ENCODE measurements around the gene PHIP.
"Not testable (repeated sequence)": the region's sequence is repeated elsewhere in the genome, so short reads cannot be mapped to it uniquely, and the experiment has no call there.

The PHIP gene

DNA sequence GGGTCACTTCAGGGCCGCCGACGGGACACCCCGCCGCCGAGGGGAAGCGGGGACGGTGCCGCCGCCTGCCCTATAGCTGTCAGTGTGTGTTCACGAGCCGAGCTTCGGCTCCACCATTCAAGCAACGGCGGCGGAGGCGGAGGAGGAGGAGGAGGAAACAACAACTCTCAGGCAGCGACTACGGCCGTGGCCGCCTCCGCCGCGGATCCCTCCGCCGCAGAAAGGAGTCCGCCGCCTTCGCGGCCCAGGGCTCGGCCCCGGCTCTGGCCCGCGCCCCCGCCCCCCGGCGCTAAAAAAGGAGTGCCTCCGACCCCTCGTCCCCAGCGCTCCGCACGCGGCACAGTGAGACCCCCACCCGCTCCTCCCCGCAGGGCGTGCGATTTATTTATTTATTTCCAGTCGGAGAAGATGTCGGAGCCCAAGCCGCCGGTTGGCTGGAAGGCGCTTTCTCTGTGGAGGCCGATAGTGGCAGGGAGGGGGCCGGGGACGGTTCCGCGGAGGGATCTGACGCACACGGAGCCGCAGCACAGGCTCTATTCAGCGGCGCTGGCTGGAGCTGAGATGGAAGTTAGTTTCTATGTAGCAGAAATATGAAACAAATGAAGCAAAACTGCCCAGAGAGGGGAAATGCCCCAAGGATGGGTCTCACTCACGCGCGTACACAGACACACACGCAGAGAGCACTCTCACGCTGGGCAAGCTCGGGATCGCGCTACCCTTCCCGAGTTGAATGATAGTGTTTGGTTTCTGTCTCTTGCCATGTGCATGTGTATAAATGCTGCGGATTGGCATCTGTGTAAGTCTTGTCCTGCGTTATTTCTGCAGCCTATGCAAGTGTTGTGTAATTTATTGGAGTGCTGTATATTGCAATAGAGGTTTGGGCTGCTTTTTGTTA is at the start of gene PHIP:
TSS of gene PHIP (minus strand) at position 180 of the 895 bp plus-strand sequence. CDS start 186 bp downstream, outside the sequence.
- peak; percentile 91 for DNase-seq

- DNase-seq = no peak
Measured at GRCh38 chr6:79127660-79128059, 49.6 kb upstream of the PHIP start.

GRCh38 chr6:79119217-79119616 is 41.2 kb upstream of the PHIP start:
- DNase-seq = no peak

DNA sequence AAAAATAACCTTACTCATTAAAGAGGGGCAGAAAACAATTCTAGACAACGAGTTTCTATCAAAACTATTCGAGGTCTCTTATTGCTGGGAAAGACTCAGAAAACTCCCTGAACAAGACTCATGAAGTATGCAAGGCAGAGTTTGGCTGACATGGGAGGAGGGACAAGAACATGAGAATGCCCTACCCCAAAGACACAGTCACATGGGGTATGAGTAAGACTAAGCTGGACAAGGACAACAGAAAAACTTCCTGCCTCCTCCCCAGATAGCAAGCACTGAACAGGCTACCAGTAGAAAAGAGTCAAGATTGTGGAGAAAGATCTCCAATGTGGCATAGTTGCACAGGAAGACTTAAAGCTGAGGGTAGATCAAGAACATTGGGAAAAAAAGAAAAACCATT is 39.7 kb upstream of the PHIP start:
- no peak for DNase-seq

DNA sequence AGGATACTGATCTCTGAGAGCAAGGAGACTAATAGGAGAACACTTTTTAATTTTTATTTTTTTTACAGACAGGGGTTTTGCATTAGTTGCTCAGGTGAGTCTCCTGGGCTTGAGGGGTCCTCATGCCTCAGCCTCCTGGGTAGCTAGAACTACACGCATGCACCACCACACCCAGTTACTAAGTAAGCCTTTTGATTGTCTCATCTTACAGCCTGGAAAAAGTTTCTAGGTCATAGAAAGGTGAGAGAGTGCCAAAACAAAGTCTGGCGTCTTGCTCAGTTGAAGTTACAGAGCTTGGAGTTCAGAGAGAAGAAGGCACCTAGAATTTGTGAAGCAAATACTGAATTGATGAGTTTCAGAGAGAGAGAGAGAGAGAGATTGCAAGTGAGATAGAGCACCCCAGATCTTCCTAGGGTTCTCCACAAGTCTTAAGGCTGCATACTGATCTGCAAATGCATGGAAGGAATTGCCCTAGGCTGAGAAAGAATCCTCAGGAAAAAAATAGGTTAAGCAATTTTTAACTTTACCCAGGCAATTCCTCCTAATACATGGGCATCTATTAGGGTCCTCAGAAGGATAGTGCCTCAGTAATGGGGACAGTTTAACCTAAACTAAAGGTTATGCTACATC is 37.6 kb upstream of the PHIP start:
- DNase-seq = no peak

DNA sequence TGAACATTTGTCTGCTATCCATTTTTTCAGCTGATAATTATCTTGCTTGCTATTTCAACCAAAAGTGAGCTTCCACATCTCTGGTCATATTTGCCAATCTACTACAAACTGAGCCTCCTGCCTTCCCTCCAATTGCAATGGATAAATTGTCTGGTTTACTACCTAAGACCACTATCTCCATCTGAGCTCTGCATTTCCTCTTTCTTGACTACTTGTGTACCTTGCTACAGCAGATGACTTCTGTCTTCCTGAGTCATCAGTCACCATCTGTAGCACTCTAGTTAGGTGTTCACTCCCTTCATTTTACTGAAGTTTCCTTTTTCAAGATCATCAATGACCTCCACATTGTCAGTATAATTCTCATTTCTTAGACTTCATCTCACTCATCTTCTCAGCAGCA is 33.5 kb upstream of the PHIP start:
- no peak for DNase-seq

- no peak for DNase-seq
Measured at GRCh38 chr6:79101164-79101563, 23.1 kb upstream of the PHIP start.

- no peak for DNase-seq
Measured at GRCh38 chr6:79100304-79100703, 22.2 kb upstream of the PHIP start.

DNA sequence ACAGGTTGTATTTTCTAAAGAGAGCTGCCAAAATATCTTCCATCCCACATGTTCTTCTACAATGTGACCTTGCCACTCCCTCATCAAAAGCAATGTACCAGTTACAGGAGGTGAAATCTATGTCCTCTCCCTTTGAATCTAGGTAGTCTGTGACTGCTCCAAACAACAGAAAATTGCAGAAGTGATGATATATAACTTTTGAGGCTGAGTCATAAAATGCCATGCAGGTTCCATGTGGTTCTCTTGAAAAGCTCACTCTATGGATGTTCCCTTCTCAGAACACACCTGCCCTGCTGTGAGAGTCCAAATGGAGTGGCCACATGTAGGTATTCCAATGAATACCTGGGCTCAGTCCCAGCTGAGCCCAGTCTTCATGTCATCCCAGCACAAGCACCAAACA is 16.9 kb upstream of the PHIP start:
- no peak for DNase-seq

- DNase-seq = not testable (repeated sequence)
Measured at GRCh38 chr6:79091801-79092200, 13.7 kb upstream of the PHIP start.

DNA sequence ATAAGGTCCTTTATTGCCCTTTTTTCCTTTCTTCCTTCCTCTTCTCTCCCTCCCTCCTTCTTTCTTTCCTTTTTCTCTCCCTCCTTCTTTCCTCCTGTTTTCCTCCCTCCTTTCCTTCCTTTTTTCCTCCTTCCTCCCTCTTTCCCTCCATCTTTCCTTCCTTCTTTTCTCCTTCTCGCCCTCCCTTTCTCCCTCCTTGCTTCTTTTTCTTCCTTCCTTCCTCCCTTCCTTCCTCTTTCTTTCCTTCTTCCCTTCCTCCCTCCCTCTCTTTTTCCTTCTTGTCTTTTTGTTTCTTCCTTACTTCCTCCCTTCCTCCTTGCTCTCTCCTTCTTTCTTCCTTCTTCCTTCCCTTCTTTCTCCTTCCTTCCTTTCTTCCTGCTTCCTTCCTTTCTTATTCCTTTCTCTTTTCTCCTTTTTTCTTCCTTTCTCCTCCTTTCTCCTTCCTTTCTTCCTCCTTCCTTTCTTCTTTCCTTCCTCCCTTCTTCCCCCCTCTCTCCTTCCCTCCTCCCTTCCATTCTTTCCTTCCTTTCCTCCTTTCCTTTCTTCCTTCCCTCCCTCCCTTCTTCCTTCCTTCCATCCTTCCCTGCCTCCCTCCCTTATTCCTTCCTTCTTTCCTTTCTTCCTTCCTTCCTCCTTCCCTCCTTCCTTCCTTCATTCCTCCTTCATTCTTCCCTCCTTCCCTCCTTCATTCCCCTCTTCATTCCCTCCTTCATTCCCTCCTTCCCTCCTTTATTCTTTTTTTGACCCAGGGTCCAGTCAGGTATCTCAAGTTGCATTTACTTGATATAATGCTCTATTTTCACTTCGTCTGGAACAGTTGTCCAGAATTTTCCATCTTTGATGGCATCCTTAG is 11.7 kb upstream of the PHIP start:
- no peak for DNase-seq

DNA sequence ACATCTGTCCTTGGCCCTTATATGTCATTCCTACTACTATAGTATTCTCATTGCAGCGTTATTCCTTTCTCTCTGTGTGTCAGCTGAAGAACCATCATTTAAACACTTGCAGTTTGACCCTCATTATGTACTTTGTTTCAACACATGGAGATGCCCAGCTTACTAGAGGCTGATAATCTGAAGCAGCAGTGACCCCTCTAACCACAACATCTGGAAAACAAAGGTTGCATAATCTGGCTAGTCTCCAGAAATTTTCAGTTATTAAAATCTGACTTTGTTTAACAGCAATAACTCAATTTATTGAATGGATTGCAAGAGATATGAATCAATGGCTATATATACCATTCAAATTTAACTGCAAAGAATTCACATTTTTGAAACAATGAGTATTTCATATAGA is 6.6 kb upstream of the PHIP start:
- DNase-seq = no peak

GRCh38 chr6:79082304-79082703 is 4.2 kb upstream of the PHIP start:
- DNase-seq = no peak

DNA sequence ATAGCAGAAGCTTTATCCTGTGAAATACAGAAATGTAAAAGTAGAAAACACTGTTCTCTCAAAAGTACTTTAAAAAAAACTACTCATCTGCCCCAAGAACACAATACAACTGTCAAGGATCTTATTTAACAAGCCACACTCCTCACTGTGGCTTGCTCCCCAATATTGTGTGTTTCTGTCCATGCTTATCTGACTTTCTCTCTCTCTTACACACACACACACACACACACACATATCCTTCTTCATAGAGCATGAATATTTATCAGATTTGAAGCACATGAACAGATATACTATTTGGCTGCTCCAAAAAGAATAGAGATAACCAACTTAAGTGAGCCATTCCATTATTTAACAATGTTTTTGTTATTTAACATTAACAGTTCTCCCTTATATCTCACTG is 3.6 kb upstream of the PHIP start:
- no peak for DNase-seq

- DNase-seq = no peak
Measured at GRCh38 chr6:79079561-79080041, 1.5 kb upstream of the PHIP start.

DNA sequence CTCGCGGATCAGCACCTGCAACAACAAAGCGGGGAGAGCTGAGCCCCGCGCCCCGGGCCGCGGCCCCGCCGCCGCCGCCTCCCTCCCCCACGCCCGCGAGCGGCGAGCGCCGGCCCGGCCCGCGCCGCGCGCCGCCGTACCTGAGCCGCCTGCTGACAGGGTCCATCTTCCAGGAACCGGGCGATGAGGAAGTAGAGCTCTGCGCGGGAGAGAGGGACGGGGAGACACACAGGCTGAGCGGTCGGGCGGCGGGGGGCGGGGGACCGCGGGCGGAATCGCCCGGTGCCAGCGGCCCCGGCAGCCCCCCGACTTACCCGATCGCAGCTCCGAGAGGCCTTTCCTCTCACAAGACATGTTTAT is 359 bp downstream of the PHIP start:
- DNase-seq = no peak

DNA sequence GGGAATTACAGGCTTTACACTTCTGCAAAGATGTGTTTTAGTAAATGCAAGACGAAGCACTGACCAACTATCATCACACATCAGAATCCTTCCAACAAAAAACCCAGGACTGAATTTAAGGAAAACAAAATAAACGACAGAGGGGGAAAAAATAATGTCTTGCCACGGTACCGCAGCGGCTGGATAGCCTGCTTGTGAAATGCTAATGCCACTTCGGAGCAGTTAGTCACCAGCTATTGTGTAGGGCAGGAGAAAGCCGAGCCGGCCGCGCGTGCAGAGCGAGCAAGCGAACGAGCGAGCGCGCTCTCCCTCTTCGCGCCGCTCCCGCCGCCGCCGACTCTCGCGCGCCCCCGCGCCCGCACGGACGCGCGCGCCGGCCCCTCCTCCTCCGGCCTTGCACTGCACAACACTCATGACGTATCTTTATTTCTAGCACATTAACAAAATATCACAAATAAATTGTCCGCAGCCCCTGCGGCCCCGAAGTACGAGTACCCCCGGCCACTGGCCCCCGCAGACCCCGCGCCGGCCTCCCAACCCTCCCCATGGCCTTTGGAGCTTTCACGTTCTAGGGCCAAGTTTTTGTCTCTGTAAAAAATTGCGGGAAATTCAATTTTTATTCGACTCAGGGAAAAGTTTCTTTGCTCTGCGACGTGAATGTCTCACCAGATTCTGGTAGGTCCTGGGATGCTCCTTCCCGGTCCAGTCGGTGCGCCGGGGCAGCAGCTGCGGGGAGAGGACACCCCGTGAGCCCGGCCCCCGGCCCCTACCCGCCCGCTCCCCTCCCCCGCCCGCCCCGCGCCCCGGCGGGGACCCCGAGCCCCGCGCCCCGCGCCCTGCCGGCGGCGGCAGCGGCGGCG is 1.0 kb downstream of the PHIP start:
- DNase-seq = peak; percentile 89

- DNase-seq = no peak
Measured at GRCh38 chr6:79076160-79076559, 1.9 kb downstream of the PHIP start.

DNA sequence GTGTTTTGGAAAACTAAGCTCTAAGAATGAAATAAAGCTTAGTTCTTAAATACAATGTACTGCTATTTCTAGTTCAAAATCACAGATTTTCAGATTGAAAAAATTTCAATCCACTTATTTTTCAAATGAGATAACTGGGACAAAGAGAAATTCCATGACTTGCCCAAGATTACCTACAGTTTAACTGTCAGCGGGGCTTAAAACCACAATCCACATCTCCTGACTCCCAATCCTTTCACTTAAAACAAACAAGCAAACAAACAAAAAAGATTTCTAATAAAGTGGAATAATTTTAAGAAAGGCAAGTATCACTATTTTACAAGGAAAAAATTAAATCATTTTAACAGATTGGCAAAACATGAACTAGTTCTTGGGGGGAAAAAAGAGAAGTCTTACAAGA is 4.2 kb downstream of the PHIP start:
- DNase-seq = no peak

DNA sequence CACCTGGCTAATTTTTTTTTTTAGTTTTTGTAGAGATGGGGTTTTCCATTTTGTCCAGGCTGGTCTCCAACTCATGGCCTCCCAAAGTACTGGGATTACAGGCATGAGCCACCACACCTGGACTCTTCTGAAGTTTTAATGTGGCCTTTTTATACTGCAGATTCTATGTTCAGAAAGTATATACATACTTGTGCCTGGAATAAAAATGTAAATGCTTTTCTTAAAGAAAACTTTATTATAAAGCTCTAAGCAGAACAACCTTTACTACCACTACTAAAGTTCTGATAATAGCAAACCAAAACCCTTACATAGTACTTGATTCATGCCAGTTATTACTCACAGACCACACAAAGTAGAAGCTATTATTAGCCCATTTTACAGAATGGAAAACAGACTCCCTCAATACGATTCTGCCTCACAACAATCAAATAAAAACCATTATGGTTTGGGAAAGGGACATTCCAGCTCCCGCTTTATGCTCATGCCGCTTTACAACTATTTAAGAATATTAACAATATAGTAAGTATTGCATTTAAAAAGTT is 5.3 kb downstream of the PHIP start:
- DNase-seq = no peak

DNA sequence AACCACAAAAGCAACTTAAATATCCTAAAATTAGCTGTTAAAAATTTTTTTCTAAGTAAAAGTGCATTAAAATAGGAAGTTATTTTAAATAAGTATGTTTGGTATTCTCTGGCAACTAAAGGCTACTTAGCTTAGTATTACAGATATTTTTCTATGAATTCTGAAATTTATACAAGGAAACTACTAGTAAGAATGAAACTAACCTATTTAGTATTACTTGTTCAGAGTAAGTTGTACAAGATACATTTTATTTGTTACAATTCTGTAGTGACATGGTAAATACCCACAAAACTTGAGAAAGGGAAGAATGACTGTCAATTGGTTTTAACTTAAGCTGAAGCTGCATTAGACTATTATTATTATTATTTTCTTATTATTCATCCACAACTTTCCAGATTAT is 6.5 kb downstream of the PHIP start:
- no peak for DNase-seq

DNA sequence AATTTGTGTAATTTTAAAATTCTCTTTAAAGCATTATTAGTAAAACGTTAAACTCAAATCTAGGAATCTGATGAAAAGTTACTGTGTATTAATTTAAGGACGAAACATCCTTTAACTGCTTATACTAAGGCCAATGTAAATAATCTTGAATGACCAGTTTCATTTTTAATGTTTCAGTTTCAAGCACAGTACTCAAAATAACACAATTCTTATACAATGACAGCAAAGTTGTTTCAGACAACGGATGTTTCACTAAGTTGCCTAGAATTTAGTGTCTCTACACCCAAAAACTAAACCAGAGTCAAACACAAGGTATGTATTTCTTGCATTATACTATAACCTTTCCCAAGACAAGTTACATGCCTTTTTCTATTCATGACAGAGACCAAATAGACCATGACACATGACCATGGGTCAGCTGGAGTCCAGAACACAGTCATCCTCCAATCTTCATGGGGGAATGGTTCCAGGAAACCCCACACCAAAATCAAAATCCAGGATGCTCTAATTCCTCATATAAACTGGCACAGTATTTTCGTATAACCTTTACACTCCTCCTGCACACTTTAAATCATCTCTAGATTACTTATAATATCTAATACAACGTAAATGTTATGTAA is 7.7 kb downstream of the PHIP start:
- DNase-seq = no peak
